Measurements from ENCODE around the gene UBXN10.

GRCh38 chr1:20223551-20224419 lies 37.9 kb downstream of the UBXN10 start:
- TF ChIP-seq CTCF (conservative IDR thresholded peaks at IDR 0.05; ENCODE audit: low read length) (no peak), EZH2phosphoT487 (IDR thresholded peaks at IDR 0.05; ENCODE audit: borderline replicate concordance, low read depth, low read length) (no peak)
